ENCODE measurements around the gene IPO13.

The IPO13 gene

GRCh38 chr1:44013949-44014348 lies 67.2 kb downstream of the IPO13 start:
- TF ChIP-seq TAF1 (IDR thresholded peaks at IDR 0.05; ENCODE audit: borderline replicate concordance, insufficient read depth, low read length) (no peak), FOXP2 (optimal IDR thresholded peaks at IDR 0.05; ENCODE audit: borderline replicate concordance, extremely low read depth, extremely low read length, insufficient read depth) (no peak)

GRCh38 chr1:44014365-44015104 lies 67.8 kb downstream of the IPO13 start:
- TF ChIP-seq TAF1 (IDR thresholded peaks at IDR 0.05; ENCODE audit: borderline replicate concordance, insufficient read depth, low read length) (no peak), SIN3A (IDR thresholded peaks at IDR 0.05; ENCODE audit: borderline replicate concordance, insufficient read depth, low read length) (no peak), POLR2AphosphoS5 (IDR thresholded peaks at IDR 0.05; ENCODE audit: low read depth, low read length) (no peak), FOXP2 (optimal IDR thresholded peaks at IDR 0.05; ENCODE audit: borderline replicate concordance, extremely low read depth, extremely low read length, insufficient read depth) (no peak)
- TF ChIP-seq, protein P1, sequence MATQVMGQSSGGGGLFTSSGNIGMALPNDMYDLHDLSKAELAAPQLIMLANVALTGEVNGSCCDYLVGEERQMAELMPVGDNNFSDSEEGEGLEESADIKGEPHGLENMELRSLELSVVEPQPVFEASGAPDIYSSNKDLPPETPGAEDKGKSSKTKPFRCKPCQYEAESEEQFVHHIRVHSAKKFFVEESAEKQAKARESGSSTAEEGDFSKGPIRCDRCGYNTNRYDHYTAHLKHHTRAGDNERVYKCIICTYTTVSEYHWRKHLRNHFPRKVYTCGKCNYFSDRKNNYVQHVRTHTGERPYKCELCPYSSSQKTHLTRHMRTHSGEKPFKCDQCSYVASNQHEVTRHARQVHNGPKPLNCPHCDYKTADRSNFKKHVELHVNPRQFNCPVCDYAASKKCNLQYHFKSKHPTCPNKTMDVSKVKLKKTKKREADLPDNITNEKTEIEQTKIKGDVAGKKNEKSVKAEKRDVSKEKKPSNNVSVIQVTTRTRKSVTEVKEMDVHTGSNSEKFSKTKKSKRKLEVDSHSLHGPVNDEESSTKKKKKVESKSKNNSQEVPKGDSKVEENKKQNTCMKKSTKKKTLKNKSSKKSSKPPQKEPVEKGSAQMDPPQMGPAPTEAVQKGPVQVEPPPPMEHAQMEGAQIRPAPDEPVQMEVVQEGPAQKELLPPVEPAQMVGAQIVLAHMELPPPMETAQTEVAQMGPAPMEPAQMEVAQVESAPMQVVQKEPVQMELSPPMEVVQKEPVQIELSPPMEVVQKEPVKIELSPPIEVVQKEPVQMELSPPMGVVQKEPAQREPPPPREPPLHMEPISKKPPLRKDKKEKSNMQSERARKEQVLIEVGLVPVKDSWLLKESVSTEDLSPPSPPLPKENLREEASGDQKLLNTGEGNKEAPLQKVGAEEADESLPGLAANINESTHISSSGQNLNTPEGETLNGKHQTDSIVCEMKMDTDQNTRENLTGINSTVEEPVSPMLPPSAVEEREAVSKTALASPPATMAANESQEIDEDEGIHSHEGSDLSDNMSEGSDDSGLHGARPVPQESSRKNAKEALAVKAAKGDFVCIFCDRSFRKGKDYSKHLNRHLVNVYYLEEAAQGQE (IDR thresholded peaks at IDR 0.05; ENCODE audit: insufficient read depth in 1 of 2, low read depth in 2 of 2, low read length in 2 of 2): no peak

DNA sequence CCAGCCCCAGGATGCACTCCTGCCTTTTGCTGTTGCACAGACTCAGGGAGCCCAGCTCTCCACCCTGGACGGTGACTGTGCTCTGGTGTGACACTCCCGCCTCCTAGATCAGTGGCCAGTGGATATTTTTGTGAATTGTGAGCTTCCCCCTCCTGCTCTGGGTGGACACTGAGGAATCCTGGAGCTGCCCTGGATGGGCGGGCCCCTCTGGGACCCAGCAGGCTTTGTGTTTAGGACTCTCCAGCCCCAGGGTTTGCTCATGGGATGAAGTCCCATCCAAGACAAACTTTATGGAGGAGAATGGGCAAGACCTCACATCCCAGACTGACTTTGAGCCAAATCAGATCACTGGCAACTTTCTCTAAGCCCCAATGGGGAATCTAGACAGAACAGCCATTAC lies 68.5 kb downstream of the IPO13 start:
- TF ChIP-seq, protein P1 (IDR thresholded peaks at IDR 0.05; ENCODE audit: insufficient read depth in 1 of 2, low read depth in 2 of 2, low read length in 2 of 2): no peak
- TF ChIP-seq SIN3A (IDR thresholded peaks at IDR 0.05; ENCODE audit: borderline replicate concordance, insufficient read depth, low read length) (no peak), TAF1 (IDR thresholded peaks at IDR 0.05; ENCODE audit: borderline replicate concordance, insufficient read depth, low read length) (no peak), POLR2AphosphoS5 (IDR thresholded peaks at IDR 0.05; ENCODE audit: low read depth, low read length) (no peak), FOXP2 (optimal IDR thresholded peaks at IDR 0.05; ENCODE audit: borderline replicate concordance, extremely low read depth, extremely low read length, insufficient read depth) (no peak)

GRCh38 chr1:44016041-44016889 lies 69.5 kb downstream of the IPO13 start:
- TF ChIP-seq FOXP2 (optimal IDR thresholded peaks at IDR 0.05; ENCODE audit: borderline replicate concordance, extremely low read depth, extremely low read length, insufficient read depth): no peak
- TF ChIP-seq POLR2AphosphoS5 (IDR thresholded peaks at IDR 0.05; ENCODE audit: low read depth, low read length): no peak

- TF ChIP-seq FOXP2 (optimal IDR thresholded peaks at IDR 0.05; ENCODE audit: borderline replicate concordance, extremely low read depth, extremely low read length, insufficient read depth): no peak
- TF ChIP-seq SIN3A (IDR thresholded peaks at IDR 0.05; ENCODE audit: borderline replicate concordance, insufficient read depth, low read length): no peak
- TF ChIP-seq TAF1 (IDR thresholded peaks at IDR 0.05; ENCODE audit: borderline replicate concordance, insufficient read depth, low read length): no peak
- TF ChIP-seq, protein P1 (IDR thresholded peaks at IDR 0.05; ENCODE audit: insufficient read depth in 1 of 2, low read depth in 2 of 2, low read length in 2 of 2): no peak
- TF ChIP-seq POLR2AphosphoS5 (IDR thresholded peaks at IDR 0.05; ENCODE audit: low read depth, low read length): no peak
Measured at GRCh38 chr1:44016890-44017400, 70.2 kb downstream of the IPO13 start.
